Activated gamma-delta T cell treated with anti-CD3 and anti-CD28 coated beads, Interleukin-2, amount 50 U/mL, for 16 hours (primary cell): ENCODE data around the gene CRTC1.

Experiments
- DNase-seq: peaks from one replicate; pipeline ENCODE4 v3.0.0-alpha.2; 2020; ENCODE audit warnings: low read depth

The CRTC1 gene, protein sequence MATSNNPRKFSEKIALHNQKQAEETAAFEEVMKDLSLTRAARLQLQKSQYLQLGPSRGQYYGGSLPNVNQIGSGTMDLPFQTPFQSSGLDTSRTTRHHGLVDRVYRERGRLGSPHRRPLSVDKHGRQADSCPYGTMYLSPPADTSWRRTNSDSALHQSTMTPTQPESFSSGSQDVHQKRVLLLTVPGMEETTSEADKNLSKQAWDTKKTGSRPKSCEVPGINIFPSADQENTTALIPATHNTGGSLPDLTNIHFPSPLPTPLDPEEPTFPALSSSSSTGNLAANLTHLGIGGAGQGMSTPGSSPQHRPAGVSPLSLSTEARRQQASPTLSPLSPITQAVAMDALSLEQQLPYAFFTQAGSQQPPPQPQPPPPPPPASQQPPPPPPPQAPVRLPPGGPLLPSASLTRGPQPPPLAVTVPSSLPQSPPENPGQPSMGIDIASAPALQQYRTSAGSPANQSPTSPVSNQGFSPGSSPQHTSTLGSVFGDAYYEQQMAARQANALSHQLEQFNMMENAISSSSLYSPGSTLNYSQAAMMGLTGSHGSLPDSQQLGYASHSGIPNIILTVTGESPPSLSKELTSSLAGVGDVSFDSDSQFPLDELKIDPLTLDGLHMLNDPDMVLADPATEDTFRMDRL

DNA sequence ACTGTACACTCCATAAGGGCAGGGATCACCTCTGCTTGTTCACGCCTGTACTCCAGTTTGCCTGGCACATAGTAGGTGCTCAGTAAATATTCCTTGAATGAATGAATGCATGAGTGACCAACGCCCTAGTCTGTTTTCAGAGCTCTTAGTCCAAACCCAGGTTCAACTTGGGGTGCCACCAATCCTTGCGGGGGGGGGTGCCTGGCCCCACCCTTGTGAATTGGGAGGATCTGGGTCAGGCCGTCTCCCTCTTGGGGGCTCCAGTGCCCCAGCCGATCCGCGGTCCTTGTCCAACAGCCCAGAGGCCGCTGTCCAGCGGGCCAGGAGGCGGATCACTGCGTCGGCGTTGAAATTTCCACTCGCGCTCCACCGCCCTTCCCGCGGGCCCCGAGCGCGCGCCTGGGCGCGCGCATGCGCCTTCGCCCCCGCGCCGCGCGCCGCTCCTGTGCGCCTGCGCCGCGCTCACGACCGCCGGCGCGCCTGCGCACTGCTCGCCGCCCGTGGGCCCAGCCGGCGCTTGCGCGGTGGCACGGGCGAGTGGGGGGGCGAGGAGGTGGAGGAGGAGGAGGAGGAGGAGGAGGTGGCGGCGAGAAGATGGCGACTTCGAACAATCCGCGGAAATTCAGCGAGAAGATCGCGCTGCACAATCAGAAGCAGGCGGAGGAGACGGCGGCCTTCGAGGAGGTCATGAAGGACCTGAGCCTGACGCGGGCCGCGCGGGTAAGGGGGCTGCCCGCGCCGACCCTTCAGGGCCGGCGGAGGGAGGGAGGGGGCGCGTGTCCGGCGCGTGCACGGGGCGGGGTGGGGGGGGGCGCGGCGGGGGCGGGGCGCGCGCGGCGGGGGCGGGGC lies at the start of gene CRTC1:
TSS of gene CRTC1 (plus strand) at position 572 of the 849 bp plus-strand sequence. CDS start at position 595, 23 bp downstream.
- peak; percentile 88 for DNase-seq

DNA sequence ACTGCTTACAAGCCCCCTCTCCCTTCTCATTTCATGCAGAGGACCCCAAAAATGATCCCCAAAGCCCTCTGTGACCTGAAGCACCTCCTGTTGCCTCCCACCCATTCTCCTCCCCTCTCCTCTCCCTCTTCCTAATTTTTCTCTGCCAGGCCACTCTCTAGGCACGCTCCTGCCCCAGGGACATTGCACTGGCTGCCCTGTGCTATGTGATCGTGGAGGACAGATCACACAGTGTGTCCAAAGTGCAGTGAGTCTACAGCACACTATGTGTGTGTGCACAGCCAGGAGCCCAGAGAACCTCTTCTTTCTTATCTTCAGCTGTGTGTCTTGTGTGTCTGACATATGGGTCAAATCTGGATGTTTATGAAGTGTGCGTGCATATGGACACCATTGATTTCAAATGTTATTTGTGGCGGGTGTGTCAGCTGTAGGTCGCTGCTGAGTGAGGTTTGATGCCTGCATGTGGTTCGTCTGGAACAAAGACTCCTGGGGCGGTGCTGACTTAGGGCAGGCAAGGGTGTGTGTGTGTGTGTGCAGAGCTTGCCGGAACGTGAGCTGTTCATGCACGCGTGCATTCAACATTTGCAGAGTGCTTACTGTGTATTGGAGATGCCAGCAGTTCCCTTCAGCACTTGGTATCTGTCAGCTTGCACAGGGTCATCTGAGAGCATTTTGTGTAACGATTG lies 48.7 kb upstream of the CRTC1 start:
- no peak for DNase-seq

DNA sequence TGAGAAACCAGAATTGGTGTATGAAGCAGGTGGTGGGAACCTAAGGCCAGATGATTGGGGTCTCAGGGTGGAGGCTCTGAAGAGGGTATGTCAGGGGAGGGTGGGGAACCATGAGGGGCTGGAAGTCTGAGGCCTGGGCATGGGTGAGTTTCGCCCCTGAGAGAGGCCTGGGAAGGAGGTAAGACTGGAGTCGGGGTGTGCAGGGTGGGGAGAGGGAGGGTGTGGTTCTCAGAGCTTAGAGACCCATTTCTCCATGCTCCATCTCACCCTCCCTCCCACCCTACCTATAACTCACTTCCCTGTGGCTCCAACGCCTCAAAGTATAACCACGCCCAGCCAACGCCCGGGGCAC lies 47.7 kb upstream of the CRTC1 start:
- no peak for DNase-seq

DNA sequence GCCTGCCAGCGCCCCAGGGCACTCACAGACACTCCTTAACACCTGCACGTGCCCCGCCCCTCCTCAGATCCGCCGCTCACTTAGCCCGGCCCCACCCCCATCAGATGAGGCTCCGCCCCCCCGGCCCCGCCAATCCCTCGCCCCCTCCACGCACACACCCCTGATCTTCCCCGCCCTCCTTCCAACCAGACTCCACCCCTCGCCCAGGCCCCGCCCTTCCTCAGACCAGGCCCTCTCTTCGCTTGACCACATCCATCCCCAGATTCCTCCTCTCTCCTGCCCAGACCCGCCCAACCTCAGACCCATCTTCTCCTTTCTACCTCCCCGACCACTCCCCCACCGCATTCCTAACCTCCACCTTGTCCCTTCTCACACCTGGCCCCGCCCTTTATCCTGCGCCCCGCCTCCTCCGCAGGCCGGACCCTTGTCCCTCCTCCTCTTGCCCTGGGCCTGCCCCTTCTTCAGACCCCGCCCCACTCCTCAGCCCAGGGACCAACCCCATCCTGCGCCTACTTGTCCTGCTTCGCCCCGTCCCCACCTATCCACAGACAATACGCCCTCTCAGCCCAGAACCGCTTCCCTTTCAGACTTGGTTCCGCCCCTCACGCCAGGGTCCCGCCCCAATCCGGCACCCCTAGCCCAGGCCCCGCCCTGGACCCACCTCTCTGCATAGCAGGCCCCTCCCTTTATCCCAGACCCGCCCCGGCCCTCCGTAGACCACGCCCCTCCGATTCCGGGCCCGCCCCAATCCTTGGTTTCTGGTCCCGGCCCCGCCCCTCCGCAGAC lies 47.1 kb upstream of the CRTC1 start:
- DNase-seq, result peak; percentile 97

DNA sequence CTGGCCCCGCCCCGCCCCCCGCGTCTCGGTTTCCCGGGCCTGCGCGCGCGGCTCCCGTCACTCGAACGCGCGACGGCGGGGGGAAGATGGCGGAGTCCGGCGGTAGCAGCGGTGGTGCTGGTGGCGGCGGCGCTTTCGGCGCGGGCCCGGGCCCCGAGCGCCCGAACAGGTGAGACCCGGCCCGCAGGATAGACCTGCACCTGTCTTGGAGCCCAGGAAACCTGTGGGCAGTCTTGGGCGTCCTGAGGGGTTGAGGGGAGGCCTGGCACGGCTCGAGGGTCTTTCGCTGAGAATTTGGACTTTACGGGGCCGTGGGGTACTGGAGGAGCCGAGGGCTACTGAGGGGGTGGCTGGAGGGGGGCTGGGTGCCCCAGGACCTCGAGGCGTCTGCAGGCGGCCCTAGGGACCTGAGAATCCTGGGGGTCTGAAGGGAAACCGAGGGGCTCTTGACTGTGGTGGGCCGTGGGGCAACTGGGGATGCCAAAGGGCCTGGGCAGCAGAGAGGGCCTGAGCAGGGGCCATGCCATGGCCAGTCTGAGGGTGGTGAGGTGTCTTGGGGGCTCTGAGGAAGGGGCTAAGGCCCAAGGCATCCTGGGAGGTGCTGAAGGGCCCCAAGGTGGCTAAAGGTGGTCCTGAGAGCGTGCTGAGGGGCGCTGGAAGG lies 46.4 kb upstream of the CRTC1 start, which contains the start of gene KLHL26:
TSS of gene KLHL26 (plus strand) at position 60 of the 661 bp plus-strand sequence. CDS start at position 87, 27 bp downstream.
- DNase-seq, result no peak

DNA sequence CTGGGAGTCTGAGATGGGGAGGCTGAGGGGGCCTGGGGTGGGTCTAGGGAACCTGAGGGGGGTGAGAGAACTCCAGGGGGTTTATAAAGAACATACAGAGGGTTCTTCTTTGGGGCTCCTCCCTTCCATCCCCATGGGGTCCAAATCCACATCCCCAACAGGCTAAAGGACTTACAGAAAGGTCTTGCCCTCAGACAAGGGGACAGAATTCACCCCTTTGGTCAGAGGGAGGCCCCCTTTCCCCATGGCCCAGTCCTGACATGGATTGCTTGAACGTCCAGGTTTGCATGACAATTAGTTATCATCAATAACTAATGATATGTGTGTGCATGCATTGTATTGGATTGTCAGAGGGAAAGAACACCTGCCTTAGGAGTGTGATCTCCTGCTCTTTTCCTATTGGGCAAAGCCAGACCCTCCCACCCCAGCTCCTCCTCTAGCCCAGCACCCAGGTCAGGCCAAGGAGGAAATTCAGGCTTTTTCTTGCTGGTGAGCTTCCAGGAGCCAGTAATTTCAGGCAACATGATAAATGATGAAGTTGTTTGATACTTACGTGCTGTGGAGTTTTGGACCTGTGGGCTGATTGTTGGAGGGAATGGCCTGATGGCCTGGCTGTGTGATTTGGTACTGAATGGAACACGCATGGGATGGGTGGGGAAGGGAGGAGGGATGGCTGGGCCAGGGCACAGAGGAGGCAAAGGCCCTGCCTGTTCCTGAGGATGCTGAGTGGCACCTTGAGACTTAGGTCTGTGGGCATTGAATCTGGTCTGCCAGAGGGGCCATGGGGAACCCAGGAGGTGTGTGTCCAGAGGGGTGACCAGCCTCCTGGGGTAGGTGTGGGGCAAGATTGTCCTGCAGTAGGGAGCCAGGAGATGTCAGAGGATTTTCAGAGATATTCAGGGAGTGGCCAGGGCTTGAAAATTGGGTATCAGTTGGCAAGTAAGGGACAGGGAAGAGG lies 45.5 kb upstream of the CRTC1 start:
- no peak for DNase-seq

DNA sequence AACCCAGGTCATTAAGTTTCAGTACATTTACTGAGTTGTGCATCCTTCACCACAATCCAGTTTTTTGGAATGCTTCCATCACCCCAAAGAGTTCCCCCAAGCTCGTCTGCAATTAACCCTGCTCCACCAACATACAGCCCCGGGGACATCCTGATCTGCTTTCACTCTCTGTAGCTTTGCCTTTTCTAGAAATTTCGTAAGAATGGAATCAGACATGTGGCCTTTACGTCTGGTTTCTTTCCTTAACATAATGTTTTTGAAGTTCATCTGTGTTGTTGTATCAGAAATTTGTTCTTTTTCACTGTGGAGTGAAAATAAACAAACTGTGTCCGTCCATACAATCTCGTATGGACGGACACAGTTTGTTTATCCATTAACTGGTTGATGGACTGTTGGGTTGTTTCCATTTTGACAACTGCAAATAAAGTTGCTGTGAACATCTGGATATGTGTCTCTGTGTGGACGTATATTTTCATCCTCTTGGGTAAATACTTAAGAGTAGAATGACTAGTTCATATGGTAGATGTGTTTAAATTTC lies 43.7 kb upstream of the CRTC1 start:
- no peak for DNase-seq

DNA sequence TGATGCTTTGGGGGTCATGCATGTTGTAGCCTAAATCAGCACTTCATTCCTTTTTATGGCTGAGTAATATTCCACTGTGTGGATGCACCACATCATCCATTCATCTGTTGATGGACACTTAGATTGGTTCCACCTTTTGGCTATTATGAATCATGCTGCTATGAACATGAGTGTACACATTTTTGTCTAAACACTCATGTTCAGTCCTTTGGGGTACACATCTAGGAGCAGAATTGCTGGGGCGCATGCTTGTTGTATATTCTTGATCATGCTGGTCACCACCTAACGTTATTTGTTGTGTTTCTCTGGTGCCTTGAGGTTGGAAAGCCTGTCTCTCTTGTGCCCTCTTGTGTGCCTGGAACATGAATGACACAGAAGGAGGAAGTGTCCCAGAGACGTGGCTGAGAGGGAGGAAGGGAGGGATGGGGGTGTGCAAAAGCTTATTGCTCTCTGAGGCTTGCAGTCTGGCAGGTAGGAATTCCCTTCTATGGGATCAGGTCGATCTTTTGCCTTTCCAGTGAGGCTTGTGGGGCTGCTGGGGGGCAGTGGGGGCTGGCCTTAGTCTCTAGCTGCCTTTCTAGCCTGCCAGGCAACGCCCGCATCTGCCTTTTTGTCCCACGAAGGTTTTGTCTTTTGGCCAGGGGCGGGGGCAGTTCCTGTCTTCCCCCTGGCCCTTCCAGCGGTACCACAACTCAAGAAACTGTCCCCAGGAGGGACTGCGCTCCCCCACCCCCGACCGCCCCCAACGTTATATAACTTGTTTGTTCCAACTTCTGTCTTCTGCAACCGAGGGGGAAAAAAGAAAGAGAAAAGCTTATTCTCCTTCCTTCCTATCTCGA lies 39.1 kb upstream of the CRTC1 start:
- DNase-seq, result no peak

DNA sequence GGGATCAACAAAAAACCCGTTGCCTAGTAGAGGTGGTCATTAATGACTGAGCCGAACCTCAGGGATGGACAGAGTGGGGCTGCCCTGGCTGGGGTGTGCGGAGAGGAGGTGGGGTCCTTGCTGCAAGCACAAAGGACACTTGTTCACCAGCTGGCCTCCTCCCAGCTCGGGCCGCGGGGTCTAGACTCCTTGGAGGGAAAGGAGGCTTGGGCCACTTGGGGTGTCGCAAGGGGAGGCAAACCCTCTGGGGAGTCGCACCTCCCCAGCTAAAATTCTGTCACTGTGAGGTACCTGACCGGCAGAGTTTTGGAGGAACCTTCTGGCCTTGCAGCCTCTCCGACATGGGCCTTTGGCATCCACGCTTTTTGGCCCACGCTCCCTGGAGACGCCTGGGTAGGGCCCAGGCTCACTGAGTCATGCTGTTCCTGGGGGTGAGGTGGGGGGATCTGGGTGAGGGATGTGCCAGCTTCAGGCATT lies 38.4 kb upstream of the CRTC1 start:
- no peak for DNase-seq

DNA sequence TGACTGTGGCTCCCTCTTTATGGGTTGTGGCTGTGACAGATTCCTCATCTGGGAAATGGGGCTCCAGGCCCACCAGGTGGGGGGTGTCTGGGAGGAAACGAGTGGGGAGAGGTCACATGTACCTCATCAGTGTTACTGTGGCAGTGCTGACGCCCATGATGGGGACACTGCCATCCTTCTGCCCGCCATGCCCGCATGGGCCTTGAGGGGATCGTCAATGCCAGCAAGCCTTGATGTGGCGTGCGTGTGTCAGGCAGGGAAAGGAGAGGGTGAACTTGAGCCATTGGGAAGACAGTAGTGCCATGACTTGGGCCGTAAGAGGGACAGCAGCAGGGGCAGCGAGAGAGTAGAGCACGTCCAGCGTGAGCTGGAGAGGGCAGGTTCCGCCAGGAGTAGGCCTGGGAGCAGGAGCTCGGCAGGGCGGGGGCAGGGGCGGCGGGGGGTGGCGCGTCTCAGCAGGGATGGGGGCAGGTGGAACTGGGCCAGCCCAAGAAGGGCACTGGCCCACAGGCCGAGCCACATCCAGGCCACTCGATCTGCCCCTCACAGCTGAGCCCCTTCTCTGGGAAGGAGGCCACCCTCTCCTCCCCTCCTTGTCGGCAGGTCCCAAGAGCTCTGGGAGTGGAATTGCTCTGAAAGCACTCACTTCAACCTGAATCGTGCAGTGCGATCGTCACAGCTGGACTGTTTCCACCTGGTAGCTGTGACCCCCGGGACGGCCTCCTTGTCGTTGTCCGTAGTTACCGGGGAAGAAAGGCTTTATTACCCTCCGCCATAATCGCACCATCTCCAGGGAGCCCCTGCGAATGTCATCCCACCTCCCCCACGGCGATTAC lies 36.7 kb upstream of the CRTC1 start:
- no peak for DNase-seq

DNA sequence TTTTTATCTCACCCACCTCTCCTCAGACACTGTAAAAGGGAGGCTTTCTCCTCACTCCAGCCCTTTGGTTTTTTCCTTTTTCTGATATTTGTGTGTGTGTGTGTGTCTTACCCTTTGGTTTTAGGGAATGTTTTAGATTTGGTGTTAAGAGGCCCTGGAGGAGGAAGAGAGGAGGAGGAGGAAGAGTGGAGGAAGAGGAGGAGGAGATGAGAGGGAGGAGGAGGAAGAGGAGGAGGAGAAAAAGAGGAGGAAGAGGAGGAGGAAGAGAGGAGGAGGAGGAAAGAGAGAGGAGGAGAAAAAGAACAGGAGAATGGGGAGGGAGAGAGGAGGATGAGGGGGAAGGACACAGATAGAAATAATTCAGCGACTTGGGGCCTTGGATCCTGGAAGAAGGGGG lies 36.1 kb upstream of the CRTC1 start:
- DNase-seq, result no peak

DNA sequence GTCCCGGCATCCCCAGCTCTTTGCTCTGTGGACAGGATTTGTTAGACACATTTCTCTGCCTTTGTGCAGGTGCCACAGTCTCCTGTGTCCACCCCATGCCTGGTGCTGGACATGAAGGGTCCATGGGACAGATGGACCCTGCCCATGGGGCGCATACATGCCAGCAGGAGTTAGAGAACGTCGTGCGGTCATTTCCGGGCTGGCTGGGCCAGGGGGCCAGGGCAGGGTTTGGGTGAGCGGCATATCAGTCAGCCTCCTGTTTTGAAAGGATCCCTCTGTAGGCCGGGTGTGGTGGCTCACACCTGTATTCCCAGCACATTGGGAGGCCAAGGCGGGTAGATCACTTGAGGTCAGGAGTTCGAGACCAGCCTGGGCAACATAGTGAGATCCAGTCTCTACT lies 35.7 kb upstream of the CRTC1 start:
- no peak for DNase-seq

DNA sequence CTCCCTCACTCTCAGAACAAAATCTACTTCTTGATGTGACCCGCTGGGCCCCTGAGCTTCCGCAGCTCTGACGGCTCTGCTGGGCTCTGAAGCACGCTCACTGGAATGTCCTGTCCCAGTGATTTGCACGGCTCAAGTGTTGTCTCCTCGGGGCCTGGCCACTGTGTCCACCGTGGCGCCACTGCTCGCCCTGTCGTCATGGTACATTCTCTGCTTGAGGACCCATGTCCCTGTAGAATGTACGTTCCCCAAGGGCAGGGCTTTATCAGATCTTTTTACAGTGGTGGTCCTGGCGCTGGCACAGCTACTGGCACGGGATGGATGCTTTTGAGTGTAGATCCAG lies 34.5 kb upstream of the CRTC1 start:
- DNase-seq, result no peak

DNA sequence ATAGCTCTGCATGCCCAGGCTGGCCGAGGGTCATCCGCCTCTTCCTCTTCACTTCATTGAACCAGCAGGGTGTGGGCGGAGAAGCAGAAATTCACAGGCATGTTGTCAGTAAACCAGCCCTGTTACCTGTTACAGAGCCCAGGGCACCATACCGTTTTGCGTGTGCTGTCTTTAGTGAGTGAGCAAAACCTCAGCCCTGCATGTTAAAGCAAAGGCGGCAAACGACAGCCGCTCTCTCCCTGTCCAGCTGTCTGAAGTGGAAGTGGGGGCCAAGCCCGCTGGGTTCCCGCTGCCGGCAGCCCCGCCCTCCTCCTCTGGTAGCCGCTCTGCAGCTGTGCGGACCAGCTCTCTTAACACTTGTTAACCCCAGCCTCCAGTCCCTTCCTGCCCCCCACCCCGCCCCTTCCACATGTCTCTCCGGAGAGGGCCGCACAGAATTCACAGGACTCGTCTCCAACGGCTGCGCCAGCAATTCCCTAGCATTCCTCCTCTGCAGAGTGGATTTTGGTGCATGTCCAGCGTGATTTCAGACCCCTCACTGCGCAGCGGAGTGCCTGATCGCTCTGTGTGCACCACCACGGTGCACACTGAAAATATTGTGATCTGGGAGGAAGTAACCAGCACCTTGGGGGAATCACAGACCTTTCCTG lies 34.0 kb upstream of the CRTC1 start:
- DNase-seq, result no peak

DNA sequence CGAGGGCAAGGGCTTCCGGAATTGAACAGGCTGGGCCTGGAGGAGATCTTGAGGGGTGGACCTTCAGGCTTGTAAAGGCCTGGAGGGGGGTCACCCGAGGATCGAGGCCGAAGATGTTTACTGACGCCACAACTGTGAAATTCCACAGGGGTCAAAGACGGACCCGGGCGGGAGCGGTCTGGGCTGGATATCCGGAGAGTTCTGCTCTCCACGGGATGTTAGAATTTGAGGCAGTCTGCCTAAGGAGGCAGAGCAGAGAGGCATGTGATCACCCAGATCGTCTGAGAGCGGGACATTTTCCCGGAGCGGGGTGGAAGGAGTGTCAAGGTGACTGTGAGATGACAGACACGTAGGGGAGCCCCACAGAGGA lies 33.5 kb upstream of the CRTC1 start:
- DNase-seq, result no peak

DNA sequence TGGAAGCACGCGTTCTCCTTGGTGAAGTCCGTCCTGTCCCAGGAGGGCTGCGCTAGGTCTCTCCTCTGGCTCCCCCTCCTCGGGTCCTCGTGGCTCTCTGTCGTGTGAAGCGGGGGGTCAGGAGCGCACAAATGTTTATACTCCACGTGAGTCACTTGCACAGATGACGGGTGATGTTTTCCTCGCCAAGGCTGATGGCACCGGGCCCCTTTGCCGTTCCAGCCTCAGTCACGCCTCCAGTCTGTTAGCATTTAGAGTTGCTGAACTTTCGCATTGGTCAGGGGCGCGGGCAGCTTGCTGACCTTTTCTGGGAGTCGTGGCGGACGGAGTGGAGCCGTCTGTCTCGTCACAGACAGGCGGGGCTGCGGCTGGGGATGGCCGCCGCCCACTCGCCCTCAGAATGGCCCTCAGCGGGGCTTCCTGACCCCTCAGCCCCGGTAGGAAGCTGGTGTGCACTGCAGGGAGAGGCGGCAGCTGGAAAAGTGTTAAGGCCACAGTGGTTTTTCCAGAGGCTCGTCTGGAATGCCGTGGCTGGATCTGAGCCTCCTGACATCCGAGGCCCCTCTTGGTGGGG lies 32.9 kb upstream of the CRTC1 start:
- no peak for DNase-seq

DNA sequence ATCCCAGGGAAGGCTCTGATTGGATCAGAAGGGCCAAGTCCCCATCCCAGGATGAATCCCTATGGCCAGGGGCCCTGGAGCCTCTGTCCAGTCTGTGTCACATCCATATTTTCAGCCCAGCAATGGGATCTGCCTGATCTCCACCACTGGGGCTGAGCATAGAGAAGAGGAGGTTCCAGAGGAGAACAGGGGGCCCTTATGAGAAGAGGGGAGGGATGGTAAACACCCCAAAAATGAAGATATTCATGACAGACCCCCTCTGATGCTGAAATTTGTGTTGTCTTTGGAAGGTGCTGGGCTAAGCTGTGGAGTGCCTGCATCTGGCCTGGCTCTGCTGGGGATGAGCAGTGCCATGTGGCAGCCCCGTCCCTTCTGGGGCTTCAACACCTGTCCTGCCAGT lies 32.2 kb upstream of the CRTC1 start:
- DNase-seq, result no peak
